IMR-90 (cell line): ENCODE results near the gene VSIR. TPM values are rescaled to one million over a fixed set of nuclear protein-coding genes. Genes with fewer than 3 reads are reported as not detected.

ENCODE experiments used
- ATAC-seq: fragments of 200-7000 bp; cut with Tn5 transposase; 2 replicates; pipeline ENCODE4 v1.9.1; 2020; ENCODE audit warnings: low read depth, mild to moderate bottlenecking, moderate library complexity
- BruUV-seq: library from RNA; stranded (reverse); fragments of 400-500 nt; replicated peaks from 2 replicates; lab custom pipeline; 2021; lab: Mats Ljungman, UMichigan
- CTCF ChIA-PET: fragments of 300-600 bp; formaldehyde crosslinking; extraction: SDS; loops from one replicate; lab custom pipeline; 2021; ENCODE audit warnings: antibody characterized with exemption; lab: Yijun Ruan, JAX
- POLR2A ChIA-PET: fragments of 300-600 bp; sonication (Branson Sonifier 250); formaldehyde crosslinking; loops from one replicate; lab custom pipeline; 2022; ENCODE audit warnings: antibody characterized with exemption; ENCODE audit not compliant: unreplicated experiment; lab: Charles Lee
- DNase-seq: peaks from one replicate; pipeline ENCODE4 v3.0.0; 2013
- H2AFZ ChIP-seq: replicated peaks from 2 replicates; pipeline ENCODE3; 2013; ENCODE audit warnings: low read length, mild to moderate bottlenecking; ENCODE audit not compliant: poor library complexity
- H2AK5ac ChIP-seq: 2 replicates; pipeline ENCODE4 v1.6.1; 2013; ENCODE audit warnings: low read depth, low read length, inconsistent platforms
- H2AK9ac ChIP-seq: replicated peaks from 2 replicates; pipeline ENCODE3; 2013; ENCODE audit warnings: mild to moderate bottlenecking, low read depth, low read length, moderate library complexity; ENCODE audit not compliant: poor library complexity
- H2BK120ac ChIP-seq: 2 replicates; pipeline ENCODE4 v1.6.1; 2013; ENCODE audit warnings: low read depth, low read length, inconsistent platforms
- H2BK15ac ChIP-seq: 3 replicates; pipeline ENCODE4 v1.6.1; 2013; ENCODE audit warnings: low read depth, low read length, inconsistent platforms
- H2BK20ac ChIP-seq: 2 replicates; pipeline ENCODE4 v1.6.1; 2013; ENCODE audit warnings: low read depth, mild to moderate bottlenecking, inconsistent platforms, low read length, moderate library complexity
- H2BK5ac ChIP-seq: 2 replicates; pipeline ENCODE4 v1.6.1; 2013; ENCODE audit warnings: mild to moderate bottlenecking, low read depth, low read length, inconsistent platforms; ENCODE audit not compliant: poor library complexity, severe bottlenecking
- H3K14ac ChIP-seq: replicated peaks from 2 replicates; pipeline ENCODE4 v1.6.1; 2013; ENCODE audit warnings: low read depth, low read length, inconsistent platforms
- H3K18ac ChIP-seq: 2 replicates; pipeline ENCODE4 v1.6.1; 2013; ENCODE audit warnings: low read depth, low read length, control low read depth
- H3K23ac ChIP-seq: 2 replicates; pipeline ENCODE4 v1.6.1; 2013; ENCODE audit warnings: low read depth, low read length, inconsistent platforms
- H3K27ac ChIP-seq: 2 replicates; pipeline ENCODE4 v1.5.1; 2013; ENCODE audit warnings: mild to moderate bottlenecking, control low read depth, low read length; ENCODE audit not compliant: insufficient read depth
- H3K27me3 ChIP-seq: 2 replicates; pipeline ENCODE4 v1.6.1; 2013; ENCODE audit warnings: low read length; ENCODE audit not compliant: control insufficient read depth, insufficient read depth
- H3K36me3 ChIP-seq: 2 replicates; pipeline ENCODE4 v1.6.1; 2013; ENCODE audit warnings: low read length, mixed read lengths; ENCODE audit not compliant: control insufficient read depth, insufficient read depth
- H3K4ac ChIP-seq: 2 replicates; pipeline ENCODE4 v1.6.1; 2013; ENCODE audit warnings: low read depth, low read length, inconsistent platforms
- H3K4me1 ChIP-seq: 2 replicates; pipeline ENCODE4 v1.6.1; 2013; ENCODE audit warnings: low read length, mixed read lengths; ENCODE audit not compliant: control insufficient read depth, insufficient read depth
- H3K4me2 ChIP-seq: 2 replicates; pipeline ENCODE4 v1.6.1; 2013; ENCODE audit warnings: low read depth, mild to moderate bottlenecking, control low read depth, low read length, moderate library complexity
- H3K4me3 ChIP-seq: 2 replicates; pipeline ENCODE4 v1.5.1; 2013; ENCODE audit warnings: low read depth, mild to moderate bottlenecking, control low read depth, low read length, moderate library complexity; ENCODE audit not compliant: insufficient read depth
- H3K56ac ChIP-seq: 2 replicates; pipeline ENCODE4 v1.6.1; 2013; ENCODE audit warnings: low read length, inconsistent platforms; ENCODE audit not compliant: insufficient read depth; ENCODE audit errors: extremely low read depth
- H3K79me1 ChIP-seq, 2 experiments: 2 replicates each; pipeline ENCODE4 v1.6.1; 2013; ENCODE audit warnings: low read length in 2 of 2, inconsistent platforms in 1 of 2, low read depth in 1 of 2
- H3K9ac ChIP-seq: 2 replicates; pipeline ENCODE4 v1.6.1; 2013; ENCODE audit warnings: low read depth, low read length, control low read depth
- H3K9me1 ChIP-seq: 2 replicates; pipeline ENCODE4 v1.6.1; 2013; ENCODE audit warnings: low read length, inconsistent platforms; ENCODE audit not compliant: insufficient read depth
- H3K9me3 ChIP-seq: 2 replicates; pipeline ENCODE4 v1.6.1; 2013; ENCODE audit warnings: low read length; ENCODE audit not compliant: control insufficient read depth, insufficient read depth
- H4K20me1 ChIP-seq: 2 replicates; pipeline ENCODE4 v1.6.1; 2013; ENCODE audit warnings: low read length, inconsistent platforms; ENCODE audit not compliant: insufficient read depth
- H4K5ac ChIP-seq: 2 replicates; pipeline ENCODE4 v1.6.1; 2013; ENCODE audit warnings: mild to moderate bottlenecking, low read depth, low read length, control low read depth
- H4K8ac ChIP-seq, 2 experiments: 2 replicates each; pipeline ENCODE4 v1.6.1; 2013; ENCODE audit warnings: low read depth in 2 of 2, low read length in 2 of 2, control low read depth in 1 of 2, inconsistent platforms in 1 of 2
- H4K91ac ChIP-seq: 2 replicates; pipeline ENCODE4 v1.6.1; 2013; ENCODE audit warnings: low read depth, low read length, inconsistent platforms; ENCODE audit not compliant: insufficient read depth
- BHLHE40 ChIP-seq: fragments of 150-350 bp; IDR thresholded peaks from 2 replicates; pipeline ENCODE4 v1.6.1; 2016; ENCODE audit warnings: mild to moderate bottlenecking, low read depth, low read length
- CEBPB ChIP-seq: IDR thresholded peaks from 2 replicates; pipeline ENCODE4 v1.6.1; 2012; ENCODE audit warnings: low read depth, low read length, improper control_type of control experiment
- CHD1 ChIP-seq: IDR thresholded peaks from 2 replicates; pipeline ENCODE4 v1.6.1; 2012; ENCODE audit warnings: low read depth, low read length, improper control_type of control experiment
- FOS ChIP-seq: fragments of 150-350 bp; IDR thresholded peaks from 2 replicates; pipeline ENCODE4 v1.6.1; 2016; ENCODE audit warnings: low read depth, low read length
- MAFK ChIP-seq: IDR thresholded peaks from 2 replicates; pipeline ENCODE4 v1.6.1; 2012; ENCODE audit warnings: low read depth, low read length, improper control_type of control experiment
- MXI1 ChIP-seq: IDR thresholded peaks from 2 replicates; pipeline ENCODE4 v1.6.1; 2012; ENCODE audit warnings: low read depth, mild to moderate bottlenecking, low read length, moderate library complexity, borderline replicate concordance
- NFE2L2 ChIP-seq: fragments of 150-350 bp; IDR thresholded peaks from 2 replicates; pipeline ENCODE4 v1.6.1; 2016; ENCODE audit warnings: low read depth, mild to moderate bottlenecking, low read length
- WGBS, 2 experiments: methylation state at CpG; one replicate each; pipeline versions ENCODE4 v1.1.5 to v1.1.7; 2013; ENCODE audit warnings: missing lambda C conversion rate in 2 of 2; ENCODE audit not compliant: insufficient read length in 1 of 2; ENCODE audit errors: extremely low coverage in 2 of 2; 5-methylcytosine and 5-hydroxymethylcytosine counted together
- dilution Hi-C: fragments of 300-500 bp; cut with HindIII; formaldehyde crosslinking; loops from one replicate; pipeline ENCODE4 v1.14.3; 2018; ENCODE audit warnings: low sequenced_read_pairs; ENCODE audit not compliant: unreplicated experiment
- in situ Hi-C: fragments of 300-500 bp; cut with MboI; formaldehyde crosslinking; loops from 3 replicates; pipeline ENCODE4 v1.14.3; 2019; ENCODE audit warnings: low sequenced_read_pairs, inconsistent platforms, mixed read lengths
- intact Hi-C: fragments of 100-400 bp; cut with micrococcal nuclease; formaldehyde crosslinking; loops from 2 replicates; pipeline ENCODE4 v1.10.0; 2022
- polyA plus RNA-seq, 3 experiments: library from polyadenylated mRNA; depleted of rRNA; stranded (reverse); fragments of >200 nt; gene quantifications; 2 replicates each; pipeline ENCODE4 v1.2.3, GENCODE V29; 2012; ENCODE audit warnings: low replicate concordance in 1 of 3
- total RNA-seq: library from RNA; depleted of rRNA; stranded (reverse); fragments of >200 nt; gene quantifications from 2 replicates; pipeline ENCODE4 v1.2.3, GENCODE V29; 2012

The VSIR gene
- total and polyA plus RNA-seq, 2 of the 4 experiments (the other 2 are of a cell fraction), result 5.0 to 23.8 TPM

DNA sequence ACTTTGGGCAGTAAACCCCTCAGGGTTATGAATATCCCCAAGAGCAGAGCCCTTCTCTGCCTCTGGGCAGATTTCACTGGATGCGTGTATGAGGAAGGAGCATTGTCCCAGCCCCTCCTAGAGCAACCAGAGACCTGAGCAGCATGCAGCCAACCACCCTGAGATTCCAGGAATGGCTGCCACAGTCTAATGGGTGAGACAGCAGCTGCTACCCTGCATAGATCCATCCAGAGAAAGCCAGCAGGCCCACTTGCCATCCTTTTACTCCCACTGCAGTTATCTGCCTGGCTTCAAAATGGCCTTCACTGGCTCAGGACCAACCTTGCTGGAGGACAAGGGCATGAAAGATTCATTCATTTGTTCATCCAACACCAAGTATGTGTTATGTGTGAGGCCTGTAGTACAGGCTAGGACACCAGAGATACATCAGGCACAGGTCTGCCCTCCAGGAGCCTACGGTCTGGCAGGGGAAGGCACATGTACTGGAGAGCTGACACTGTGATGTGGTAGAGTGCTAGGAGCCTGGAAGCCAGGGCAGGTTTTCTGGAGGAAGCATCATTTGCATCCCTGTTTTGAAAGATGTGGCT, 27.6 kb downstream of the VSIR start:
- Histone ChIP-seq H3K9me3 (peaks cover 2% of the 10 kb centered on the region; the same call in 1 of the 2 replicates), H2BK20ac (no peak overlapping the region), H3K27me3 (peaks cover 7% of the 10 kb centered on the region), H4K8ac (no peak overlapping the region), H3K4me3 (no peak overlapping the region), H2BK15ac (no peak overlapping the region), H3K9me1 (no peaks in the 10 kb centered on the region), H3K4me1 (no peaks in the 10 kb centered on the region), H3K14ac (no peak overlapping the region), H3K4ac (no peak overlapping the region), H2AK5ac (no peak overlapping the region), H4K91ac (no peak overlapping the region), H3K4me2 (no peak overlapping the region), H2BK120ac (no peak overlapping the region), H4K5ac (no peak overlapping the region), H2AK9ac (no peak overlapping the region), H4K20me1 (no peaks in the 10 kb centered on the region; the same call in 1 of the 2 replicates), H3K18ac (no peak overlapping the region), H3K56ac (no peak overlapping the region), H2AFZ (no peak overlapping the region), H3K36me3 (peaks cover 5% of the 10 kb centered on the region; the same call in 1 of the 2 replicates), H3K27ac (no peak overlapping the region), H3K9ac (no peak overlapping the region), H3K23ac (no peak overlapping the region), H2BK5ac (no peak overlapping the region), H3K79me1 (no peaks in the 10 kb centered on the region)
- no TSS peak for BruUV-seq
- ATAC-seq (no peak), DNase-seq (no peak)
- ChIA-PET POLR2A (no interaction called here), CTCF (no interaction called here)
- WGBS, 2 experiments, result 80% methylated on average over 1 of the region's 2 CpGs; no CpG with 5 or more reads in 1 of the 2 experiments
- dilution Hi-C loops (no loop called here), intact Hi-C loops (no loop called here), in situ Hi-C loops (no loop called here)
- TF ChIP-seq CHD1 (no peak), FOS (no peak), MAFK (no peak), NFE2L2 (no peak), CEBPB (no peak), MXI1 (no peak), BHLHE40 (no peak)
